GM15510 (cell line): ENCODE measurements around the gene KCNQ1.

Source experiments
- POLR2A ChIP-seq: IDR thresholded peaks from 3 replicates; pipeline ENCODE4 v1.6.1; 2011; ENCODE audit warnings: borderline replicate concordance; ENCODE audit not compliant: insufficient read length; ENCODE audit errors: extremely low read depth

KCNQ1 gene

DNA sequence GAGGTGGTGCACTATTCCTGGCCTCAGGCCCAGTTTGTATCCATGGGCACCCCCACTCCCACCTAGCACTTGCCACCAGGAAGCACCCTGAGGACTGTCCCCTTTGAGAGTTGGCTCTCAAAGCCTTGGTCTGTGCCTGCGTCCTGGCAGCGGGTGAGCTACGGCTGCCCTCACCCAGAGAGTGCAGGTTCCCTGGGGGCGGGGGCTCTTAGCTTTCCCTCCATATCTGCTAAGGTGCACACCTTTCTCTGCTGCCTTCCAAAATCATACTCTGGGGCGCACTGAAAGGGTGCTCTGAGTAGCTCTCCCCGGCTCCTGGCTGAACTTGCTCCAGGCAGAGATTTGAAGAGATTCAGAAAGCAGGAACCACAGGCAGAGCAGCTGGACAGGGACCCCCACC is 7.1 kb downstream of the KCNQ1 start:
- no peak for TF ChIP-seq POLR2A

DNA sequence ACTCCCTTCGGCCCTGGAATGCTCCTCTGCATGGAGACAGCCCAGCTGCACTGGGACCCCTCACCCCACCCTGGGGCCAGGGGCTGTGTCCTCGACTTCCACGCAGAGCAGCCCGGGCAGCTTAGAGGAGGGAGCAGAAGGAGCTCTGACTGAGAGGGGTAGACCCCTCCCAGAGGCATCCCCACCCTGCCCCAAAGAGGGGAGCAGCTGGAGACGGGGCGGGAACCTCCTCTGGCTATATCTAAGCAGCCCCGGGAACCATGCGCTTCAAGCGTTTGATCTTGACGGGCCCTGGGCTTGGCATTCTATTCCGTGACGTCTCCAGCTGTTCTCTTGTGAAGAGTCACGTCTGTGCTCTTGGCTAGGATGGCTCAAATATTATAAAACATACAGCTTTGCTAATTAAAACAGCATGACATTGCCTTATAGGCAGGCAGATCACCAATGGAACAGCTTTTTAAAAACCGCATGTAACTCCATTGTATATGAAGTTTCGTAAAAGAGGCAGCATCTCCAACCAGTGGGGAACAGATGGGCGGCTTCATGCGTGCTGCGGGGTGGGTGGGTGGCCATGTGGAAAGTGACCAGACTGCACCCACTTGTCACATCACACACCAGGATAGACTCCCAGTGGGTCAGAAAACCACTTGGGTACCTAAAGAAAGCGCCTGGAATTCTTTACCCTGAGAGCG is 7.7 kb downstream of the KCNQ1 start:
- no peak for TF ChIP-seq POLR2A

GRCh38 chr11:2453436-2453835 is 8.6 kb downstream of the KCNQ1 start:
- no peak for TF ChIP-seq POLR2A

GRCh38 chr11:2458321-2458720 is 13.5 kb downstream of the KCNQ1 start:
- TF ChIP-seq POLR2A = no peak

- no peak for TF ChIP-seq POLR2A
These were observed 14.4 kb downstream of the KCNQ1 start for GRCh38 chr11:2459016-2459725.

- no peak for TF ChIP-seq POLR2A
These were observed 15.2 kb downstream of the KCNQ1 start for GRCh38 chr11:2459796-2460531.

DNA sequence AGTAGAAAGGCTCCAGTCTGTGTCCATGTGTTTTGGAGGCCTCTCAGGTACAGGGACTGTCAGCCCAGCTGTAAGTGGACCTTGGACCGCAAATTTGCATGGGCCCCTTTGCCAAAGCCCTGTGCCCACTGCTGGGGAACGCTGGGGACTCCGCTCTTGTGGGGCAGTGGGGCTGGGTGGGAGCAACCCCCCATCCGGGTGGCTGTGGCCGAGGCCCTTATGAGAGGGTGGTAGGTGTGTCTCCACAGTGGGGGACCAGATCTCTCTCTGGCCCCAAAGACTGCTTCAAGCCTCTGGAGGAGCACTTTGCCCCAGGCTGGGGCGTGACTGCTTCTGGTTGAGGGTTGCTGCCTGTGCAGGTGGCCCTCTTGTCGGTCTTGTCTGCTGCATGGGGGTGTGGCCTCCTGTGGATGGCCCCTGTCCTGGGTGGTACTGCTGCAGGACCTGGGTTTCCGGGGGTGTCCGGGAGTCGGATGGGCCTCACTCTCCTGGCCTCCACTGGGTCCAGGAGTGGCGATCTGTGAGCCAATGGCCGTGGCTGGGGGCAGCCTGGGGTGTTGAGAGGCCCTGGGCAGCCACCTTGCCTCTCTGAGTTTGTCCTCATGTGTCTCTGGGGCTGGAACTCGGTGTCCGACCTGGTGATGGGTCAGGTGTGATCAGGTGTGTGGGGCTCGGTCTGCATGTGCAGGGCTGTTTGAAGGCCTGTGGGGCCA is 15.9 kb downstream of the KCNQ1 start:
- no peak for TF ChIP-seq POLR2A

- no peak for TF ChIP-seq POLR2A
These were observed 16.6 kb downstream of the KCNQ1 start for GRCh38 chr11:2461253-2461955.

- no peak for TF ChIP-seq POLR2A
These were observed 17.2 kb downstream of the KCNQ1 start for GRCh38 chr11:2461956-2462542.

DNA sequence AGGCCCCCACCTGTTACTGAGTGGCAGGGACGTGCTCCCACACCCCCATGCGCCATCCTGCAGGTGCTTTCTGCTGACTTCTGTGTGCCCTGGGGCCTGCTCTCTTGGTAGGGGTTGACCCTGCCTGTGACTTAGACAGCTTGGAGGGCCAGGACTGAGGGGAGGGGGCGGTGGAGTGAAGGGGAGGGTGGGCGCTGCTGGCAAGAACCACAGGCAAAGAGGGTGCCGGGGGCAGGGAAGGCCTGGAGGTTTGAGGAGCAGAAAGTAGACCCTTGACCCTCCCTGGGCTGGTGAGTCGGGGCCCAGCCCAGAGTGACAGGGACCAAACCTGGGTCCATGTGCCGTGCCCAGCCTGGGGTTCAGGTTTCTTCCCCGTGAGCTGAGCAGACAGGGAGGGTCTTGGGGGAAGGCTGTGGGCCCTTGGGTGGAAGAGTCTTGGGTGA is 17.8 kb downstream of the KCNQ1 start:
- TF ChIP-seq POLR2A = no peak

GRCh38 chr11:2462986-2463765 is 18.4 kb downstream of the KCNQ1 start:
- TF ChIP-seq POLR2A = no peak

DNA sequence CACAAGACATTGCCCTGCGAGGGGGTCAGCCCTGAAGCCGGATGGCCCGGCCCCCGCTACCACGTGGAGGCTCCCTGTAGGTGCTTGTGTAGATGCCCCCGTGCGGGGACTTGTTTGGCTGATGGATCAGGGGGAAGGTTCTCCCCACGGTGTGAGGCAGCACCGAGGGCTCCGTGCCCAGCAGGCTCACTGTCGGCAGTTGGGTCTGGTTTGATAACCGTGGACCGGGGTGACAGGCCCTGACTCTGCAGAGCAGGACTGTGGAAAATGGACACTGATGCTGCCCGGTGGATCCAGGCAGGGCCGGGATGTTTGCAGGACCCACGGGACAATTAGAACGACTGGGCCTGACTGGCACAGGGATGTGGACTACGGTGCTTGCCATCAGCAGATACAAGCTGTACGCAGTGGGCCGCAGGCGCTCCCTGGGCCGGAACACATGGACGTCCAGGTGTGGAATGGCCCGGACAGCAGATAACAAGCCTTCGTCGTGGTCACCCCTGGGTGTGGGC is 19.0 kb downstream of the KCNQ1 start:
- no peak for TF ChIP-seq POLR2A
